Activated CD4-positive, alpha-beta memory T cell treated with anti-CD3 and anti-CD28 coated beads, Interleukin-2, amount 10 ng/mL, durations not matched to agents 7 days and 5 days (primary cell): ENCODE results near the gene CREBL2. TPM values are rescaled to one million over a fixed set of nuclear protein-coding genes. Genes with fewer than 3 reads are reported as not detected.

Source experiments
- CTCF ChIA-PET: fragments of 350-600 bp; sonication (Branson Sonifier 250); formaldehyde crosslinking; loops from one replicate; lab custom pipeline; 2021; ENCODE audit warnings: antibody characterized with exemption, inconsistent platforms; lab: Charles Lee
- POLR2A ChIA-PET: fragments of 350-600 bp; sonication (Branson Sonifier 250); formaldehyde crosslinking; loops from one replicate; lab custom pipeline; 2021; ENCODE audit warnings: antibody characterized with exemption; lab: Charles Lee
- DNase-seq: peaks from one replicate; pipeline ENCODE4 v3.0.0-alpha.2; 2020
- H3K27ac Mint-ChIP-seq: one replicate; pipeline ENCODE4 v1.8.0; 2021; ENCODE audit warnings: mild to moderate bottlenecking, mixed read lengths
- H3K27me3 Mint-ChIP-seq: one replicate; pipeline ENCODE4 v1.8.0; 2021; ENCODE audit warnings: mixed read lengths
- H3K36me3 Mint-ChIP-seq: one replicate; pipeline ENCODE4 v1.8.0; 2021; ENCODE audit warnings: low read depth, mixed read lengths
- H3K4me1 Mint-ChIP-seq: one replicate; pipeline ENCODE4 v1.8.0; 2021; ENCODE audit warnings: mixed read lengths
- H3K4me3 Mint-ChIP-seq: one replicate; pipeline ENCODE4 v1.8.0; 2021; ENCODE audit warnings: mild to moderate bottlenecking, mixed read lengths
- H3K9me3 Mint-ChIP-seq: one replicate; pipeline ENCODE4 v1.8.0; 2021; ENCODE audit warnings: mixed read lengths
- total RNA-seq, 2 experiments: library from RNA; stranded (reverse); gene quantifications; one replicate each; pipeline ENCODE4 v1.2.3, GENCODE V29; 2021

The CREBL2 gene
- total RNA-seq, 2 experiments from 2014 or later: 24.2 to 26.1 TPM

- no peaks in the 10 kb centered on the region for H3K9me3 Mint-ChIP-seq
- no peaks in the 10 kb centered on the region for H3K27me3 Mint-ChIP-seq
These were observed 52.1 kb downstream of the CREBL2 start for GRCh38 chr12:12663644-12664294.

GRCh38 chr12:12665194-12665593, 53.5 kb downstream of the CREBL2 start:
- CTCF ChIA-PET: no interaction called here
- no peaks in the 10 kb centered on the region for H3K27me3 Mint-ChIP-seq
- POLR2A ChIA-PET: interaction anchor here (1.2 kb wide), 1 partner anchor 72 kb away, joined by 3 read pairs; no protein-coding TSS in a partner anchor
- no peak overlapping the region for H3K4me3 Mint-ChIP-seq
- no peaks in the 10 kb centered on the region for H3K9me3 Mint-ChIP-seq
- no peak for DNase-seq
- no peaks in the 10 kb centered on the region for H3K4me1 Mint-ChIP-seq
- H3K36me3 Mint-ChIP-seq: peaks cover 20% of the 10 kb centered on the region
- H3K27ac Mint-ChIP-seq: no peak overlapping the region

More at GRCh38 chr12:12663644-12664294, 52.1 kb downstream of the CREBL2 start:
- H3K4me1 Mint-ChIP-seq: no peaks in the 10 kb centered on the region
- peaks cover 16% of the 10 kb centered on the region for H3K36me3 Mint-ChIP-seq
- POLR2A ChIA-PET: no interaction called here
- CTCF ChIA-PET: interaction anchor here (0.6 to 2.0 kb wide), 4 partner anchors 9 to 853 kb away, joined by 3 to 6 read pairs (median 4); no protein-coding TSS in a partner anchor
- H3K27ac Mint-ChIP-seq: no peak overlapping the region
- no peak for DNase-seq
- H3K4me3 Mint-ChIP-seq: no peak overlapping the region

GRCh38 chr12:12668005-12668404, 56.3 kb downstream of the CREBL2 start:
- Mint-ChIP-seq H3K36me3 (peaks cover 6% of the 10 kb centered on the region), H3K4me3 (no peak overlapping the region), H3K27ac (no peak overlapping the region), H3K4me1 (peaks cover 15% of the 10 kb centered on the region), H3K27me3 (no peaks in the 10 kb centered on the region), H3K9me3 (no peaks in the 10 kb centered on the region)
- CTCF ChIA-PET: no interaction called here
- DNase-seq: no peak
- POLR2A ChIA-PET: no interaction called here

GRCh38 chr12:12669020-12669419, 57.3 kb downstream of the CREBL2 start:
- ChIA-PET POLR2A (no interaction called here), CTCF (no interaction called here)
- no peak for DNase-seq
- Mint-ChIP-seq H3K9me3 (no peaks in the 10 kb centered on the region), H3K27ac (no peak overlapping the region), H3K27me3 (no peaks in the 10 kb centered on the region), H3K36me3 (peaks cover 13% of the 10 kb centered on the region), H3K4me3 (no peak overlapping the region), H3K4me1 (peaks cover 22% of the 10 kb centered on the region)

GRCh38 chr12:12671850-12672660, 60.4 kb downstream of the CREBL2 start:
- no peak for DNase-seq

GRCh38 chr12:12673296-12673695, 61.6 kb downstream of the CREBL2 start:
- peak; percentile 27 for DNase-seq
- H3K4me3 Mint-ChIP-seq: no peak overlapping the region
- peaks cover 15% of the 10 kb centered on the region for H3K36me3 Mint-ChIP-seq
- H3K27me3 Mint-ChIP-seq: no peaks in the 10 kb centered on the region
- H3K9me3 Mint-ChIP-seq: no peaks in the 10 kb centered on the region
- ChIA-PET CTCF (no interaction called here), POLR2A (interaction anchor here (0.9 to 1.2 kb wide), 3 partner anchors 22 to 316 kb away, joined by 3 to 4 read pairs (median 3); no protein-coding TSS in a partner anchor)
- H3K27ac Mint-ChIP-seq: peak overlapping the region; percentile 69
- H3K4me1 Mint-ChIP-seq: peaks cover 31% of the 10 kb centered on the region

More at GRCh38 chr12:12671850-12672660, 60.4 kb downstream of the CREBL2 start:
- CTCF ChIA-PET: interaction anchor here (0.6 kb wide), 1 partner anchor 65 kb away, joined by 3 read pairs; no protein-coding TSS in a partner anchor
- Mint-ChIP-seq H3K27me3 (no peaks in the 10 kb centered on the region), H3K4me1 (peaks cover 31% of the 10 kb centered on the region), H3K9me3 (no peaks in the 10 kb centered on the region), H3K27ac (no peak overlapping the region), H3K4me3 (no peak overlapping the region), H3K36me3 (peaks cover 15% of the 10 kb centered on the region)
- POLR2A ChIA-PET: interaction anchor here (0.6 to 1.7 kb wide), 5 partner anchors 23 to 315 kb away, joined by 3 to 4 read pairs (median 3); no protein-coding TSS in a partner anchor

- CTCF ChIA-PET: interaction anchor here (0.8 kb wide), 1 partner anchor 21 kb away, joined by 3 read pairs; no protein-coding TSS in a partner anchor
- H3K27ac Mint-ChIP-seq: no peak overlapping the region
- H3K4me3 Mint-ChIP-seq: no peak overlapping the region
- peaks cover 30% of the 10 kb centered on the region for H3K4me1 Mint-ChIP-seq
- POLR2A ChIA-PET: no interaction called here
- H3K36me3 Mint-ChIP-seq: peaks cover 11% of the 10 kb centered on the region
- no peaks in the 10 kb centered on the region for H3K27me3 Mint-ChIP-seq
- H3K9me3 Mint-ChIP-seq: no peaks in the 10 kb centered on the region
- no peak for DNase-seq
These were observed 64.9 kb downstream of the CREBL2 start for GRCh38 chr12:12676605-12677004.

GRCh38 chr12:12681061-12681765, 69.5 kb downstream of the CREBL2 start:
- DNase-seq: no peak
- POLR2A ChIA-PET: interaction anchor here (0.8 to 1.4 kb wide), 2 partner anchors 14 to 35 kb away, joined by 3 to 5 read pairs; partner anchors contain the start of gene GPR19

GRCh38 chr12:12682284-12682683, 70.6 kb downstream of the CREBL2 start:
- POLR2A ChIA-PET: interaction anchor here (1.4 kb wide), 1 partner anchor 13 kb away, joined by 5 read pairs; the partner anchor contains the start of gene GPR19
- H3K27me3 Mint-ChIP-seq: no peaks in the 10 kb centered on the region
- H3K9me3 Mint-ChIP-seq: no peaks in the 10 kb centered on the region
- CTCF ChIA-PET: interaction anchor here (1.0 kb wide), 1 partner anchor 54 kb away, joined by 3 read pairs; no protein-coding TSS in a partner anchor
- H3K27ac Mint-ChIP-seq: no peak overlapping the region
- H3K36me3 Mint-ChIP-seq: peaks cover 9% of the 10 kb centered on the region
- H3K4me1 Mint-ChIP-seq: no peaks in the 10 kb centered on the region
- no peak for DNase-seq
- H3K4me3 Mint-ChIP-seq: no peak overlapping the region

More at GRCh38 chr12:12681061-12681765, 69.5 kb downstream of the CREBL2 start:
- Mint-ChIP-seq H3K27me3 (no peaks in the 10 kb centered on the region), H3K4me3 (no peak overlapping the region), H3K9me3 (no peaks in the 10 kb centered on the region), H3K36me3 (peaks cover 7% of the 10 kb centered on the region), H3K27ac (no peak overlapping the region), H3K4me1 (peaks cover 4% of the 10 kb centered on the region)
- CTCF ChIA-PET: interaction anchor here (1.0 kb wide), 1 partner anchor 55 kb away, joined by 3 read pairs; no protein-coding TSS in a partner anchor

- Mint-ChIP-seq H3K27ac (no peak overlapping the region), H3K9me3 (no peaks in the 10 kb centered on the region), H3K4me3 (no peak overlapping the region), H3K36me3 (peaks cover 18% of the 10 kb centered on the region), H3K4me1 (no peaks in the 10 kb centered on the region), H3K27me3 (no peaks in the 10 kb centered on the region)
- POLR2A ChIA-PET: no interaction called here
- no peak for DNase-seq
- CTCF ChIA-PET: interaction anchor here (1.2 kb wide), 1 partner anchor 54 kb away, joined by 3 read pairs; no protein-coding TSS in a partner anchor
These were observed 71.5 kb downstream of the CREBL2 start for GRCh38 chr12:12683136-12683697.

- H3K4me3 Mint-ChIP-seq: no peak overlapping the region
- peaks cover 23% of the 10 kb centered on the region for H3K36me3 Mint-ChIP-seq
- H3K27me3 Mint-ChIP-seq: no peaks in the 10 kb centered on the region
- DNase-seq: no peak
- H3K9me3 Mint-ChIP-seq: no peaks in the 10 kb centered on the region
- H3K27ac Mint-ChIP-seq: no peak overlapping the region
- peaks cover 2% of the 10 kb centered on the region for H3K4me1 Mint-ChIP-seq
- ChIA-PET CTCF (interaction anchor here (1.2 kb wide), 1 partner anchor 53 kb away, joined by 3 read pairs; no protein-coding TSS in a partner anchor), POLR2A (no interaction called here)
These were observed 72.0 kb downstream of the CREBL2 start for GRCh38 chr12:12683725-12684124.
